ENCODE data around the gene HTT.

- no peak for TF ChIP-seq CTCF (conservative IDR thresholded peaks at IDR 0.05; ENCODE audit: low read length)
- no peak for TF ChIP-seq EZH2phosphoT487 (IDR thresholded peaks at IDR 0.05; ENCODE audit: borderline replicate concordance)
Measured at GRCh38 chr4:3287972-3288570, 213.6 kb downstream of the HTT start.

Data from Loucy (cell line).